Stimulated activated CD4-positive, alpha-beta T cell treated with anti-CD3 and anti-CD28 coated beads, TNF-alpha, amount 100 ng/mL, for 1 hour (primary cell): ENCODE results near the gene MYO18A.

Experiments
- DNase-seq, 3 donors: peaks; one replicate each; pipeline ENCODE4 v3.0.0-alpha.2; 2020; ENCODE audit warnings: low read depth in 3 of 3, low spot score in 1 of 3

Gene MYO18A

DNA sequence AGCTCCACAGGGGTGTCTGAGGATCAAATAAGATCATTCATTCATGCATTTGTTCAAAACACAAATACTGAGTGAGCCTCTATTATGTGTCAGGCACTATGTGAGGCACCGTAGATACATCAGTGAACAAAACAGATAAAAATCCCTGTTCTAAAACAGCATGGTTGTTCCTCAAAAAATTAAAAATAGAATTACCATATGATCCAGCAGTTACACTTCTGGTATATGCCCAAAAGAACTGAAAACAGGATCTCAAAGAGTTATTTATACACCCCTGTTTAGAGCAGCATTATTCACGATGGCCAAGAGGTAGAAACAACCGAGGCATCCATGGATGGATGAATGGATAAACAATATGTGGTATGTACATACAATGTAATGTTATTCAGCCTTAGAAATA, 121.8 kb downstream of the MYO18A start:
- DNase-seq: no peak

DNA sequence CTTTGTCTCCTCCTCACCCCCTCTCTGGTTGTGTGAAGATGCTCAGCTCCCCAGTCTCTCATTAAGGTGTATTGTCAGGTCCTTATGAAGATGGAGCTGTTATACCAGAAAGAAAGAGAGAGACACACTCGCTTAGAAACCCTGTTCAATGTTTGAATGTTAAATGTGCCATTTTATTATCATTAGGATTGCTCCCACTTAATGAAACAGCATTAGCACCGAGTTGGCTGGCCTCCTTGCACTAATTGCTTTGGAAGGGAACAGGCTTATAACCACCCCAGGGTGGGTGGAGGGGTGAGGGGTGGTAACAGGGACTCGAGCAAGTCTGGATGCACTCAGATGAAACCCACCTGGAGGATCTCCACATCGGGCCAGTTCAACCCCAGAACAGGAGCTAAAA, 122.8 kb downstream of the MYO18A start:
- no peak for DNase-seq

DNA sequence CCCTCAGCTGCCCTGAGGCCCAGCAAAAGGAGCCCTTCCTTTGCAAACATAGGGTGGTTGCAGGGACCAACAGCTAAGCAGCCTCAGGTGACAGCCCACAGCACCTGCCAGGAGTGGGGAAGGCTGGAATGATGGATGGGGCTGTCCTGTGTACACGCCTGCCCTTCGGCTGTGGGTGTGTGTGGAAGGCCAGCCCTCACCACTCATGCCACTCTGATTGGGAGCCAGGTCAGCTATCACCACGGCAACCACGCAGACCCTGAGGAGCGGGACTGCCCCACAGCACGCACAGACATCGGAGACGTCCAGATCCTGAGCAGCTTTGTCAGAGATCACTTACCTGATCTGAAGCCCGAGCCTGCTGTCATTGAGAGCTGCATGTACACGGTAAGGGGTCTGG, 125.4 kb downstream of the MYO18A start:
- no peak for DNase-seq

DNA sequence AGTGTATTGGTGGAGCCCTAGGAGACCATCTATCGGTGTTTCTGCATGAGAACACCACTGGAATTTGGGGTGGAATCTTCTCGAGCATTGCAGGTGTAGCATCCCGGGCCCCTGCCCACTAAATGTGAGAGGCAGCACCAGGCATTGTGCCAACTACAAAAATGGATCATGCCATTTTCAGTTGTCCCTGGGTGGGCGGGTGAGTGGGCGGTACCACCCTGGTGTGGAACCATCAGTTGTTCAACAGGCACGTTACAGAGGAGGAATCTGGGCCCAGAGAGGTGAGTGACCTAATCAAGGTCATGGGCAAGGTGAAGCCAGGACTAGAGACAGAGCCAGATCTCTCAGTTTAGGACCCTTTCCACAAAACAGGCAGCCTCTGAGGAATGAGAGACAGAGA, 128.5 kb downstream of the MYO18A start:
- no peak for DNase-seq

DNA sequence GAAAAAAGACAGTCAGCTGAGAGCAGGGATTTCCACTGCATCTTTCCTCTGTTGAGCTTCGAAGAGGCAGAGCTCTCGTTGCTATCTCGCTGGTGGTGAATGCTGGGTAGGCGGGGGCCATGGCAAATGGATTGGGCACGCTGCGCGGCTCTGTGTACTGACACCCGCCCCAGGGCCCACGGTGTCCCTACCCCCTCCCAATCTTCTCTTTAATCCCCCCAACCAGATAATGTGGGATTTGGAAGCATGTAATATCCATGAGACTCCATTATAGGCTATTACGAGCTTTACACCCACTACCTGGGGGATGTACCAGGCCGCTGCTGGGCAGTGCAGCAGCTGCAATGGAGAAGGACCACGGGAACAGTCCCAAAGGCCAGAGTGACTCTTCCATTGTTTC, 129.0 kb downstream of the MYO18A start:
- DNase-seq: no peak

DNA sequence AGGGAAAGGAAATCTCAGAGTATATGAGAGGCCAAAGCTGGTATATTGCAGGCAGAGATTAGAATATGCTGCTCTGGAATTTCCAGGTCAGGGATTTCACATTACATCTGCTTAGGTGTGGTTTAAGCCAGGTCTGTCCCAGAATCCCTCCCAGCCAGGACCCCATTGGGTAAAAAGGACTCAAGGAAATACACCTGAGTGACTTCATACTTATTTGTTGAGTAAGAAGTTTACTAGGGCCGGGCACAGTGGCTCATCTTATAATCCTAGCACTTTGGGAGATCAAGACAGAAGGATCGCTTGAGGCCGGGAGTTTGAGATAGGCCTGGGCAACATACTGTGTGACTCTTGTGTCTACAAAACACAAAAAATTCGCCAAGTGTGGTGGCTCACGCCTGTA, 130.0 kb downstream of the MYO18A start:
- no peak for DNase-seq

DNA sequence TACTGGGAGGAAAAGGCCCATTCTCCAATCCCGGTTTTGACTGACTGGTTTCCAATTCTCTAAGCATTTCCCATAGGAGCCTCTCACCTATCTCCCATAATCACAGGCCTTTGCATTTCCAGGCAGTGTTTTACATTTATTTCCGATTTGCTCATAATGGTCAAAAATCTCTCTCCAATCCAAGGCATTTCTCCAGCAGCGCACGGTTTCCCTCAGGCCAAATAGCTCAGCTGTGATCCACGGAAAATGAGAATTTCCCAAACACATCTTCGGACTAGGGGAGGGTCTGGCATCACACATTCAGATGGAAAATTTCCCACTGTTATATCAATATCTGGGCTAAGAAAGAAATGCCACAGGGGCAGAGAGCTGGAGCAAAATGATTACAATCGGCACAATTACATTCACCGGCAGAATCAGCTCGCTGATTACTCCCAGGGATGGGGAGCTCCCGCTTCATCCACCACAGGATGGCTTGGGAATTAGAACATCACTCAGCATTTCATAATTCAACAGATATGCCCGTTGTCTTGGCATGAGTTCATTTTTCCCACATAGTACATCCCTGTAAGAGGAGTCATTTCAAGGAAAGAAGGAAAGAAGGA, 130.6 kb downstream of the MYO18A start:
- DNase-seq: no peak

DNA sequence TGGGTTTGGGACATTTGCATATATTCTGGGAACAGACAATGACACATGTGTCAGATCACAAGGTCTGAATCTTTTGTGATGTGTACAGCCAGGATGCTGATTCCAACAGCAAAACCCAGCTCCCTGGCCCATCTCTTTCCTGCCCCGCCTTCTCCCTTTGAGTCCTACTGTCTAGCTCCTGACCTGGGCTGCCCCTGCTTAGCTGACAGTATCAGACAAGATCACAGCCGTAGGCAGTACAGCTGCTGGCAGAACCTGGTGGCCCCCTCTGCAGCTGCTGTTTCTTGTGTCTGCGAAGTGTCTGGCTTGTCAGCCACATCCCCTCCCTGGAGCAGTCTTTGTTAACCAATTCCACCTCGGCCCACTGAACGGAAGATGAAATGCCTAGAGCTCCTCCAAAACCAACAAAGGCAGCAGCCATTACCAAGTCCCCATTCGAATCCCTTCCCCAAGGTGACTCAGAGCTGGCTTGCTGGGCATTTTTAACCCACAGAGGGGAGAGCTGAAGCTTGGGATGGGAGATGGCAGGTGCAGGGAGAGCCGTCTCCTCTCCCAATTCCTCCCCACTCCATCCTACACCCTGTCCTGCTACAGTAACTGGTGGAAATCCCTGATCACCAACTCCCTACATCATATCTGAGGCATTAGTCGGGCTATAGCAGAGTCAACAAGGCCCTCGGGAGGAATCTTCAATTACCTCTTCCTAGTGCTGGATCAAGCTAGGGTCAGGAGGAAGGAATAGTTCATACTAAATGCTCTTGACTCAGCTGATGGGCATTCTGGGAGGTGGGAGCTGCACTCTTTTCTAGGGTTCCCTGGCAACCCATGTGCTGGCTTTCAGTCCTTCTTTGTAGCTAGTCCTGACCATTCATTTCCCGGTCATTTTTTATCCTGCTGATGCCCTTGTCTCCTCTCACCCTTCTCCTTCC, 131.5 kb downstream of the MYO18A start:
- no peak for DNase-seq

DNA sequence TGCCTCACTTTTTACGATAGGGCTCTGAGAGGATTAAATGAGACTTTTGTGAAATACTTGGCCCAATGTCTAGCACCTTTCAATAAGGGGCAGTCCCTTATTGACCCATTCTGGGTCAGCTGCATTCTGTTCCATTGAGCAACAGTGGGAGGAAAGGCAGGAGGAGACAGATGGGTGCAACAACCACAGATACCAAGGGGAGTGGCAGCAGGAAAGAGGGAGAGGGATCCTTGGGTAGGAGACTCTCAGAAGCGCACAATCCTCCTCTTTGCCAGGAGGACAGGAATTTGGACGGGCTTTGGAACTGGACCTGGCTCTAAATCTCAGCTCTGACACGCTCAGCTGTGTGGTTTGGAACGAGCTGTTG, 133.7 kb downstream of the MYO18A start:
- no peak for DNase-seq

DNA sequence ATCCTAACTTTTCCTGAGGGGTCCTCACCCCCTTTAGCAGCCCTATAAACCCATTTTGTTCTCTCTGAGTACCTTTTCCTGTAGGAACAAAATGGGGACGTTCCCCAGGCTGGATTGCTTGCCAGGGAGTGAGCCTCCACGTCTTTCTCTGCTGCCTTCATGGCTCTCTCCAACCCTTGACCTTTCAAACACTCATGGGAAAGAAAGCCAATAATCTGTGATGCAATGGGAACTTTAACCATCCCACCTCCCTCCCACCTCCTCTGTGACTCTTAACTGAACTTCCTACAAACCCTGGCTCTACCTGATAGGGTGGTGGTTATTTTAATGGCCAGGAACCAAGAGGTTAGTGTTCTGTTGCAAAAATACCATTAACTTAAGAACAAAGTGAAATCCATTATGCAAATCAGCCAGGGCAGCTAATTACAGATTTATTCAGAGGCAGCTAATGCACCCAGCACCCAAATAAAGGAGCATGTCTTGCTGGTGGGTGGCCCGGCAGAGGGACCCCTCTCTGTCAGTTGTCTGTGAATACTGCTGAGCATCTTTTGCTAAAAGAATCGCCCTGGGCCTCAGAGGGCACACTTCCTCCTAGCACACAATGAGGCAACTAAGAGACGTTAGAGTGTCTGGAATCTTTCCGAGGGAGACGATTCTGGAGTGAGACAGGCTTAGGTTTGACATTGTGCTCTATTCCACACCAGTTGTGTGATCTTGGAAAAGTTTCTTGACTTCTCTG, 134.3 kb downstream of the MYO18A start:
- DNase-seq: no peak

DNA sequence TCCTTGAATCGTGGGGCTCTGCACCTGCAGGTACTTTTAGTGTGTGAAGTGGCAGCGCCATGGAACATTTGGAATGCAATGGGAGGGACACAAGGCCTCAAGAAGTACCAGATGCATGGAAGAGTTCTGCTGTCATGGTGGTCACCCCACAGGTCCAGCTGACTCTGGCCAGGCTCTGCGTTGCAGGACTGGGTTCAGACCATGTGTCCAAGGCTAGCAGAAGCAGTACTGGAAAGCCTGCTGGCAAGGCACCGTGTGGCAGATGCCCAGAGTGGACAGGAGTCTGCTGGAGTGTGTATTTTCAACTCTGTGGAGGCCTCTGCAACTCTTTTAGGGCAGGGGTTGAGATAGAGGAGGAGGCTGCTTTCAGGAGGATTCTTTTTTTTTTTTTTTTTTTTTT, 135.2 kb downstream of the MYO18A start:
- no peak for DNase-seq

DNA sequence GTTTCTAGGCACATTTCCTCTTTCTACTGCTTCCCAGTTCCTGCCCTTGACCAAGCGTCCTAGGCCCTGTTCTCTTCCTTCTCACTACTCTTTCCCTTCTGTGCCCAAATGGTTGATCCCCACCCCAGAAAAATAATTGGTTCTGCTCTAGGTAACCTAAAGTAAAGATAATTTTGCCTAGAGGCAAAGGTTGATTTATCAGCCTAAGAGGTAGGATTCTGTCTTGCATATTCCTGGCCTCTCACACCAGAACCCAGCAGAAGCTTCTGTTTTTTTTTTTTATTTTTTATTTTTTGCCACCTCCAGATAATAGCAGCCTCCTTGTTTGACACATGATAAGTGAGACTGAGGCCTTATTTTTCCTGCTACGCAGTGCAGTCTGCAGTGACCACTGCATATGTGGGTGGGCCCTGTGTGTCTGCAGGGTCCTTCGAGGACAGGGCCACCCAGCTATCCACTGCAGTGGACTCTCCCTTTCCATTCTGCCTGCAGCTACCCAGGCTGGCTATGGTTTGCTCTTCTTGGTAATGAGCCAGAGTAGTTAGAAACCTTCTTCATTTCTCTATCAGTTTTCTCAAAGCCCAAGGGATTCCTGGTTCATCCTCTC, 136.6 kb downstream of the MYO18A start:
- DNase-seq: no peak

DNA sequence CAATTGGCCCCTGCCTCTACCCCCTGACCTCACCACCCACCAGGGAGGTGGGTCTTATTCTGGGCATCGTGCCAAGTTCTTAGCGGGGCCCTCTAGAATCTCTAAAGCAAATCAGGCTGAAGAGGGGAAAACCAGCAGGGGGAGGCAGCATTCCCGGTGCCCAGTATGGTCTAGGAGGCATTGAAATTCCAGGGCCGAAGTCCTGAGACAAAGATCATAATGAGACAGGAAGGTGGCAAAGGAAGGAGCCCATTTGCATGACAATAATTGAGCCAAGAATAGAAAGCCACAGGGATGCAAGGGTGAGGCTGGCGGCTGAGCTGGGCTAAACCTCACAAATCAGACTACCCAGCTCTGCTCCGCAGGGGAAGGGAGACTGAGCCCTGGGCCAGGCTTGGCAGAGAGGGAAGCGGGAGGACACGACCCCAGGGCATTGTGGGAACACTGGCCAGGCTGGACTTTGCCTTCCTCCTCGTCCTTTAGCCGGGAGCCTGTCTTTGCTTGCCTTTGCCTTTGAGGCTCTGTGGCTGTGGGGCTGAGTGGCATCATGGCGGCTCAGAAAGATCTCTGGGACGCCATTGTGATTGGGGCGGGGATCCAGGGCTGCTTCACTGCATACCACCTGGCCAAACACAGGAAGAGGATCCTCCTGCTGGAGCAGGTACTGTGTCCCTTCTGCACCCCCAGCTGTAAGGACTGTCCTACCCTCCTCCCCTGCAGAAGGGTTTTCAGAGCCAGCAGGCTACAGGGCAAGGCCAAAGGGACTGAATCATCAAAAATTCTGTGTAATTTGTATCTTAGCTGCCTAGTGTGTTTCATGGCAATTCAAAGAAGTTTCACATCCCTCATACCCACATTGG, 137.3 kb downstream of the MYO18A start, which contains the start of gene PIPOX:
PIPOX (plus strand) TSS at position 463 of the 860 bp plus-strand sequence; CDS start at position 548, 85 bp downstream.
- no peak for DNase-seq

DNA sequence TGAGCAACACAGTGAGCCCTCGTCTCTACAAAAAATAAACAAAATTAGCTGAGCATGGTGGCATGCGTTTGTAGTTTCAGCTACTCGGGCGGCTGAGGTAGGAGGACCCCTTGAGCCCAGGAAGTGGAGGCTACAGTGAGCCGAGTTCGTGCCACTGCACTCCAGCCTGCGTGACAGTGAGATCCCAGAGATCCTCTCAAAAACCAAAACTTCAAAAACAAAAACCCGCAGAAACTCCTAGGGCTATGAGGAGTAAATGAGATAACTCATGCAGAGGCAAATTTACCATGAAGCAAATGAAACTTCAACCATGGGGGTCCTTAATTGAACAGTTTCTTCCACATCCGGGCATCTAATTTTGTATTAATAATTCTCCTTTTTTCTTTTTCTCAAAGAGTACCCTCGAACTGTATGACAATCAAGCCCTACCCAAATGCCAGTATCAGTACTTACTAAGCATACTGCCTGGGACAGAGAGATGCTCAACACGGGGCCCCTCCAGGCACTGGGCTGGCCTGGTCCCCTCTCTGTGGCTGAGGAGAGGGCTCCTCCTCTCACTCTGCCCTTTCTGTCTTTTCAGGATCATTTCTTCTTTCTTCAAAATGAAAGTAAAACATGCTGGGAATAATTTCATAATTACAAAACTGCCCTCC, 138.0 kb downstream of the MYO18A start:
- DNase-seq: no peak

DNA sequence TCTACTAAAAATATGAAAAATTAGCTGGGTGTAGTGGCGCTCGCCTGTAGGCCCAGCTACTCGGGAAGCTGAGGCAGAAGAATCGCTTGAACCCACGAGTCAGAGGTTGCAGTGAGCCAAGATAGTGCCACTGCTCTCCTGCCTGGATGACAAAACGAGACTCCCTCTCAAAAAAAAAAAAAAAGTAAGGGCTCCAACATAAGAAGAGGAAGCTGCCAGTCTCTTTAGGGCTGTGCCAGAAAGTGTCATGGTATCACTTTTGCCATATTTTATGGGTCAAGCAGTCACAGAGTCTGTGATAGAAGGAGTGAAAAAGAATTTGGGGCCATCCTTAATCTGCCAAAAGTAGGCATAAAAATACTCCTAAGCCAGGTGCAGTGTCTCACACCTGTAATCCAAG, 138.6 kb downstream of the MYO18A start:
- no peak for DNase-seq

DNA sequence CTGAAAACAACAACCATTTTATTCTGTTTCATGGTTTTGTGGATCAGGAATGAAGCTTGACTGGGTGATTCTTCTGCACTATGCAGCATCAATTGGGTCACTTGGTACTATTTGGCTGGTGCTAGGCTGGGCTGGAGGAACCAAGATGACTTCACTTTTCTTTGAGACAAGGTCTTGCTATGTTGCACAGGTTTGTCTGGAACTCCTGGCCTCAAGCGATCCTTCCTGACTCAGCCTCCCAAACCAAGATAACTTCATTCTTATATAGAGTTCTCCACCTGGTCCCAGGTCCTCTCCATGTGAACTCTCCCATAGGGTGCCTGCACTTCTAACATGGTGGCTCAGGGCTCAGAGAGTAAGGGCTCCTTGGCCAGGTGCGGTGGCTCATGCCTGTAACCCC, 139.1 kb downstream of the MYO18A start:
- no peak for DNase-seq

DNA sequence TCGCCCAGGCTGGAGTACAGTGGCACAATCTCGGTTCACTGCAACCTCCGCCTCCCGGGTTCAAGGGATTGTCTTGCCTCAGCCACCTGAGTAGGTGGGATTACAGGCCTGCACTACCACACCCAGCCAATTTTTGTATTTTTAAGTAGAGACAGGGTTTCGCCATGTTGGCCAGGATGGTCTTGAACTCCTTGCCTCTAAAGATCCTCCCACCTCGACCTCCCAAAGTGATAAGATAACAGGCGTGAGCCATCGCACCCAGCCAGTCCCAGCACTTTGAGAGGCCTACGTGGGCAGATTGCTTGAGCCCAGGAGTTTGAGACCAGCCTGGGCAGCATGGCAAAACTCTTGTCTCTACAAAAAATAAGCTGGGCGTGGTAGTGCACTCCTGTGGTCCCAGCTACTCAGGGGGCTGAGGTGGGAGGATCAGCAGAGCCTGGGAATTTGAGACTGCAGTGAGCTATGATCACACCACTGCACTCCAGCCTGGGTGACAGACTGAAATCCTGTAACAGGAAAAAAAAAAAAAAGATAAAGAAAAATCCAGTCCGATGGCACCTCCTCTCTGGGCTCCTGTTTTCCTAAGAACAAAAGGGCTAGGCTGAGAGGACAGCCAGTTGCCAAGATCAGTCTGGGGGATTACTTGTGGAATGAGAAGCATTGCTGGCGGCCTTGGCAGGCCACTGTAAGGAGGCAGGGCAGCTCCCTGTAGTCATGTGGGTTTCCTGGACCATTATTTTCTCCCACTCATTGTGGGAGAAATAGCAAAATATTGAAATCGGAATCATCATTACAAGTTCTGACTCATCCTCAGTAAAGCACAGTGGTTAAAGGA, 140.2 kb downstream of the MYO18A start:
- no peak for DNase-seq

DNA sequence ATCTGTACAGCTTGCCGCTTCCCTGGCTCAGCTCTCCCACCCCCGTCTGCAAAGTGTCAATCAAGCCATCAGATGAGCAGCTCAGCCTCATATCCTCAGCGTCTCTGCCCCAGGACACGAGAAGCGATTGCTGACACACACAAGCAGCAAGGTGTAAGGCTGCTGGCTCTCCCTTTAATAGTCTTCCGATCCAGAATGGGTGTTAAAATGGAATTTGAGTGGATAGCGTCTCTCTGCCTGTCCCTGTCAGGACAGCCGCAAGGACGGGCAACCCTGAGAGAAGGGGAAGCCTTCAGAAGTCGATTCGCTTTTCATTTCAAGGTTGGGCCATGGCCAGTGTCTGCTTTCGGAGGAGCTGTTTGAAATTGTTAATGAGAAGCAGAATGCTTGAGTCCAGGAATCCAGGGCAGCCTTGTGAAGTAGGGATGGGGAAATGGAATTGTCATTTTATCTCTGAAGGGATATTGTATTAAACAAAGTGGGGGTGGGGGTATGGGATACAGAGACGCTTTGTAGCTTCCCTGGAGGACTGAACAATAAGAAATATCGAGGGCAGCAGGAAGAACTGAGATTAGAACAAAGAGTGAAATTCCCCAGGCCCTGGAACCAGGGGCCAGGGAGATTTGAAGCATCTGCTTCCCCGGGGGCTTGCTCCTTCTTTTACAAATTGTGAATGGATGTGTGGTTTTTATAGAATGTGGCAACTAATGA, 142.0 kb downstream of the MYO18A start:
- DNase-seq: no peak

DNA sequence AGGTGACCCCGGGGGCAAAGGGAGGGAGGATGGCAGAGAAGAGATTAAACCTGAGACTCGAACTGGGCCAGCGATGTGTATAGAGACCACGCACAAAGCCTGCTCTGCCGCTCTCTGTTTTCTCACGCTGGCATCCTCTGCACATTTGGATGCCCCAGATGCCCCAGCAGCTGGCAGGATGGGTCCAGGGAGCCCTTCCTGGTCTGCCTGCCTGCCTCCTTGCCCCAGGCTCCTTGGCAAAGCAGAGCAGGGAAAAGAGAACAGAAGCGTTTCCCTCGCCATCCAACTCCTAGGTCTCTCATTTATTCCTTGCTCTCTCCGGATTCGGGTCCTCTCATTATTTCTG, 142.5 kb downstream of the MYO18A start:
- no peak for DNase-seq
